ENCODE results near the gene FOXC1.

DNA sequence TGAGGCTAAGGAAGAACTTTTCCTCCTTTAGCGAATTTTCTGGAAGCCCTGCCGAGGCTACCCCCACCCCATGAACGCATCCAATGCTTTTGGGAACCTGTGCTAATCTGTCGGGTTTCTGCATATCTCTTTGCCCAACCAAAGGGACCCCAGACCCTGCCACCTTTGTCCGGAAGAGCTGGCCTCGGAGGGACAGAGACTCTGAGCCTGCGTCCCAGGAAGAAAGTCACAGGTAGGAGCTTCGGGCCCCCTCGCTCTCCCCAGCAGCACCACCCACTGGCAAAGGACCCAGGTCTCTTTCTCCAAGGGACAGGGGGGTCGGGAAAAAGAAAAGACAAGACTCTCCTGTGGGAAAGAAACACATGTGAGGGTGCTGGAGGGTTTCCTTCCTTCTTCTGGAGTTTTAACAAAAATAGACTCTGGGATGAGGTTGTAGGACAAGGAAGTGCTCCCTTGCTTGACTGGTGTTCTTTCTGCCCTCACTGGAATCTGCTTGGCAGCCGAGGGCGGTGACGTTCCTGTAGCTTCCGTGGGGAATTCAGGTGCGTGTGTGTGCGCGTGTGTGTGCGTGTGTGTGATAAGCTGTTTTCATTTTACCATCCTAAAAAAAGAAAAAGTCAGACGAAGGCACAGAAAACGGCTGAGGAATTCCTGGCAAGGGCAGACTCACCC is 16.3 kb upstream of the FOXC1 start:
- no peak for TF ChIP-seq EZH2 (IDR thresholded peaks at IDR 0.05; ENCODE audit: insufficient read depth, poor library complexity, severe bottlenecking)
- TF ChIP-seq EZH2phosphoT487 (IDR thresholded peaks at IDR 0.05; ENCODE audit: insufficient read depth, low read depth), result no peak
